Skin epidermis (tissue), 12 donors: ENCODE measurements around the gene ADCY7.
"Not testable (repeated sequence)": the region's sequence is repeated elsewhere in the genome, so short reads cannot be mapped to it uniquely, and the experiment has no call there.

Source experiments
- H3K27ac ChIP-seq, 21 experiments: fragments of 200-600 bp; sonication (generic) in 11 of 21; one replicate each; pipeline ENCODE4 v1.5.0; 2020; ENCODE audit warnings: mild to moderate bottlenecking in 3 of 21, inconsistent platforms in 2 of 21, moderate library complexity in 2 of 21
- H3K4me3 ChIP-seq, 7 experiments: fragments of 200-600 bp; sonication (generic) in 2 of 7; one replicate each; pipeline ENCODE4 v1.5.0; 2020; ENCODE audit warnings: inconsistent platforms in 2 of 7, mild to moderate bottlenecking in 2 of 7, moderate library complexity in 1 of 7

ADCY7 gene

DNA sequence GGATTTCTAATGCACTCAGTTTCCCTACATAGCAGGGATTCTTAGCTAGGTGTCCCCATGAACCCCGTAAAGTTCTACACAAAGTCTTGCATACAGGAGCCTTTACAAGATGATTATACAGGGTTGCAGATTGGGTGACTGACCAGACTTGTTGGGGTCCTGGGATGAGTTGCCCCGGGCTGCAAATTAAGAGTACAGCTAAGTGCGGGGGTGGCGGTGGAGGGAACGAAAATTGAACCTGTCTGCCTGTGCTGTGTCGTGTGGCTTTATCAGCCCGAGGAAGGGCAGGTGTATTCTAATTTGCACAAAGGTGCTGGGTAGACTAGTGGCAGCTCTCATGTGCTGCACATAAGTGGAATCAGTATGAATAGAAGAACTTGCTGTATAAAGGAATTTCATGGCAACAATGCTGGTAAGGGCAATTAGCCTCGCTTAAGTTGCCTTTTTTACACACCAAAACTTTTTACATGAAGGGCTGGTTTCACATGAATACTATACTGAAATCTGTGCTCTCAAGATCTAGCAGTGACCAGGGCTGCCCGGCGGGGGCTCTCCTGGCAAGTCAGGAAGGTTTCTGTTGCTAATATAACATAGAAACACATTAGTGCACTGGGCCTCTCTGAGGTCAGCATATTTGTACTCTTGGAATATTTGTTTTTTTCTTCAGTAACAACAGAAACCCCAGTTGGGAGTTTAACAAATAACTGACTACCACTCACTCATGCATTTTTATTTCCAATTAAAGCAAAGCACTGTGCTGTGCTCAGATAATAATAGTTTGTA is 50.7 kb downstream of the ADCY7 start:
- no peak overlapping the region for H3K4me3 ChIP-seq
- H3K27ac ChIP-seq: no peak overlapping the region

DNA sequence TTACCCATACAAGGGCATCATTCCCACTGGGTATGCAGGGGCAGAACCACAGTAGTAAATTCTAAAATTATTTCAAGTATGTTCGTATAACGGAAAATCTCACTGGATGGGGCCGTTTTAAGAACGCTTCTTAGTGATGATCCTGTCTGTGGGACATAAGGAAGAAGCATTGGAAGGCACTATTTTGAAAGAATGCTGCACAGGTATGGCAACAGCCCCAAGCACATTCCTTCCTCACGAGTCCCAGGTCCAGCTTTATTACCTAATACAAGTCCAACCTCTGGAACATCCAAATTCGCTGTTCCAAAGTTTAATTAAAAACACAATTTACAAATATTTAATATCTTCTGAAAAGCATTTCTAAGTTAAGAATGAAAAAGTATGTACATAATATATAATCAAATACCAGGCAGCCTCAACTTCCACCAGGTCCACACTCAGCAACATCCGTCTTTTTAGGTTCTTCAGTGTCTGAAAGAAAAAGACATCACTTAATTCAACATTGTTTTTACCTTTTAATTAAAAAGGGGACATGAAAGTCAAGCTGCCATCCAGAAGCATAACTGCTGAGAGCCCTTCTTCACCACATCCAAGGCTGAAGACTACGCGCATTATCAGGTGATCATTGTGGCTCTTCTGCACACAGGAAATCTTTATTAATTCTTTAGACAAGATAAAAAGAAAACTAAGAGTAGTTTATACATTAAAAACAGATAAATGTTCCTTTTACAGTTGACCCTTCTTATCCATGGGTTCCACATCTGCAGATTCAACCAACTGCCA is 52.6 kb downstream of the ADCY7 start:
- H3K4me3 ChIP-seq: no peak overlapping the region
- no peak overlapping the region for H3K27ac ChIP-seq

DNA sequence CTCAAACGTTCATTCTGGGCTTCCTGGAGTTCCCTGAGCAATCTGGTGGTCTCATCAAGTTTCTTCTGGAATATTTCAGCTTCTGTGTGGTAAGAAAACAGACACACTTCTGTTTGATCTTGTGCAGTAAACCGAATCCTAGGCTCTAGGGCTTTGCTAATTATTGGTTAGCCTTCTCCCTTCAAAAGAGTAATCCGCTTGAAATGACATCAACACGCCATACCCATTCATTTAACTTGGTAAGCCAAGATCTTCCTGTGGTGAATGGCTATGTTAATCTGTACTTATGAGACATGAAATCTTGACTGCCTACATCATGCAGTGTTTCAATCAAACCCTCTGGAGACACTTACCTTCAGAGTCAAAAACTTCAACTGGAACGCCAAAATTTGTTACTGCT is 54.0 kb downstream of the ADCY7 start:
- H3K4me3 ChIP-seq: no peak overlapping the region
- no peak overlapping the region for H3K27ac ChIP-seq

DNA sequence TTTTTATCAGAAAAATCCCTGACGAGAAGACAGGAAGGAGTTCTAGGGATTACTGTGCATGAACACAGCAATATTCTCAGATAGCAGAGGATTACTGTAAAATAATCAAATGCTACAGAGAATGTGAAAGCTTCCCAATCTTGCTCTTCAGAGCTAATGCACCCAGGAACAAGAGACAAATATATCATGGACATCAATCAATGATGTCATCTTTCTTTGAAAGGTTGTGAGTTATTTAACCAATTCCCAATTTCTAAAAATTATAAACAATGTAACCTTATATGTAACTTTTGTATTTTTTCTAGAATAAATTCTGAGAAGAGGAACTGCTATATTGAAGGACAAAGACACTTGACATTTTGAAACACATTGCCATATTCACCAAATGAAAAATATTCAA is 56.0 kb downstream of the ADCY7 start:
- no peak overlapping the region for H3K4me3 ChIP-seq
- H3K27ac ChIP-seq: no peak overlapping the region

DNA sequence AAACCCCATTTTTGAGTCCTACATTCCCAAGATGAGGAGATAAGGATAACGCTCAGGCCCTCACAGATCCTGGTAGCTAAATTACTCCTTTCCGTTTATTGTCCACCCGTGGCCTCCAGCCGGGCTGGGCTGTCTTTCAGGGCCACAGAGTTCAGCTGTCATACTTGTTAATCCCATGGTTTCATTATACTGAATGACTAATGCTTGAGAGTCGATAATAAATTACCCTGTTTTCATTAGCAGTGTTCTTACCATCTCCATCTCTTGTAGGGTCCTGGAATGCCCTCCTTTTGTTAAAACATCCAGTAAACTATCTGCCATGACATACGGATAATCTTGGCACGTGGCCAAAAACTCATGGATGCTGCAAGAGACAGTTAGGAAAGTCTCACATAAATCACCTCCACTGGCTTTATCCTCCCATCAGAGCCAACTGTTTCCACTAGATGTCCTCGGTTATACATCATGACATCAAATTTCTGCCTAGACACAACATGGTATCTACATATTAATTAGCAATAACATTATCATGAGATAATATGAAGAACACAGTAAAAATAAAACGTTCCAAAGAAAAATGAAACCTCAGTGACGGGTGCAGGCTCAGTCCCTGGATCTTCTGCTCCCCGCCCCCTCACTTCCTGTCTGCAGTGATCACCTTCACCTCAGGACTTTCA is 57.1 kb downstream of the ADCY7 start:
- no peak overlapping the region for H3K4me3 ChIP-seq
- H3K27ac ChIP-seq: peak overlapping the region in 5 of 21 experiments; percentile 2 to 60 (median 13)

DNA sequence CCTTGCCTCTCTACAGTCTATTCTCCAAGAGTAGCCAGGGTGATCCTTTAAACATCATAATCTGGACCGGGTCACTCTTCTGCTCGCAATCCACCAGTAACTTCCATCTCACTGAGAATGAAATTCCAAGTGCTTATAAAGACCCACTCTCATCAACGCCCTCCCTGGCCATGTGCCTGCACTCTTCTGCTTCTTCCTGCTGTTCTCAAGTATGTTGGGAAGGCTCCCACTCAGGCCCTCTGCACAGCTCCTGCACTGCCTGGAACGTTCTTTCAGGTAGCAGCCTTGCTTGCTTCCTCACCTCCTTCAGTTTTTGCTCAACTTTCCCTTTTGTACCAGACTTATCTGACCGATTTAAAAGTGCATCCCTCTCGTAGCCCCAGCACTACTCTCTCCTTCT is 58.0 kb downstream of the ADCY7 start:
- Histone ChIP-seq H3K27ac (peak overlapping the region in 3 of 21 experiments; percentile 0 to 4 (median 2)), H3K4me3 (no peak overlapping the region)

DNA sequence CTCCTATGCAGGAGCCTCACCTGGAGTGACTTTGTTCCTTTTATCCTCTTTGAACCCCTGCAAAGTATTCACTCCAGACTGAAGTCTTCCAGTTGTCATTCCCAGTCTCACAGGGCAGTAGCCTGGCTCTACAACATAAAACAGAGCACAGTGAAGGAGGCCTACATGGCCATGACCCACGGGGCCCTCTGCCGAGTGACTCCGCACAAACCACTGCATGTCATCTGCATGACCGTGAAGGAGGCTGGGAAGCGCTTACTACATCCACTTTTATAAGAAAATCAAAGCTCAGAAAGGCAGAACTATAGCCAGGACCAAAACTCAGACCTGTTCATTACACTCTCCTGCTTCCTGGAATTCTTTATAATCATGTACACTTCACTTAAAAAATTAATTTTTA is 59.9 kb downstream of the ADCY7 start:
- no peak overlapping the region for H3K4me3 ChIP-seq
- no peak overlapping the region for H3K27ac ChIP-seq

DNA sequence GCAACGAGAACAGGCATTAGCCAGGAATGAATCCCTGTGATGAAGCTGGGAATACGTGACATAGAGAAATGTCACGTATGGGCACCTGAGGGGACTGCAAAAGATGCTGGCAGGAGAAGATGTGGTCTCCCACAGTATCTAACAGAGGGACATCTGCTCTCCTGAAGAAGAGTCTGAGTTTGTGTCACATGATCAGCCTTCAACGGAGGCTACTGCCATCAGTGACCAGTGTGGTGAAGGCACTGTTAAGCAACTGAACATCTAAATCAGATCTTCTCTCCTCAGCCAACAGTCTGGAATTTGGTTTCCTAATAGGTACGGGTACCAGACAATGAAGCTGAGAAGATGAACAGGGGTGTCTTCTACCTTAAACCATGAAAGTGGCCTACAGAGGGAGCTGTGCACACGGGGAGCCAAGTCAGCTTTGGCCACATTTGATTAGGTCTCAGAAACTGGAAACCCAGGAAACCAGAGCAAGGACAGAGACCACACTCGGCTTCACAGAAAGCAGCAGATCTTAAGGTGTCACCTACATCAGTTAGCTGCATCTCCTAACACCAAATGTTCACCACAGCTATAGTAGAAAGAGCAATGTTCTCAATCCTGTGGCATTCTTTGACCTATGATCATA is 60.6 kb downstream of the ADCY7 start:
- peak overlapping the region in 4 of 21 experiments; percentile 0 to 31 (median 11) for H3K27ac ChIP-seq
- no peak overlapping the region for H3K4me3 ChIP-seq

DNA sequence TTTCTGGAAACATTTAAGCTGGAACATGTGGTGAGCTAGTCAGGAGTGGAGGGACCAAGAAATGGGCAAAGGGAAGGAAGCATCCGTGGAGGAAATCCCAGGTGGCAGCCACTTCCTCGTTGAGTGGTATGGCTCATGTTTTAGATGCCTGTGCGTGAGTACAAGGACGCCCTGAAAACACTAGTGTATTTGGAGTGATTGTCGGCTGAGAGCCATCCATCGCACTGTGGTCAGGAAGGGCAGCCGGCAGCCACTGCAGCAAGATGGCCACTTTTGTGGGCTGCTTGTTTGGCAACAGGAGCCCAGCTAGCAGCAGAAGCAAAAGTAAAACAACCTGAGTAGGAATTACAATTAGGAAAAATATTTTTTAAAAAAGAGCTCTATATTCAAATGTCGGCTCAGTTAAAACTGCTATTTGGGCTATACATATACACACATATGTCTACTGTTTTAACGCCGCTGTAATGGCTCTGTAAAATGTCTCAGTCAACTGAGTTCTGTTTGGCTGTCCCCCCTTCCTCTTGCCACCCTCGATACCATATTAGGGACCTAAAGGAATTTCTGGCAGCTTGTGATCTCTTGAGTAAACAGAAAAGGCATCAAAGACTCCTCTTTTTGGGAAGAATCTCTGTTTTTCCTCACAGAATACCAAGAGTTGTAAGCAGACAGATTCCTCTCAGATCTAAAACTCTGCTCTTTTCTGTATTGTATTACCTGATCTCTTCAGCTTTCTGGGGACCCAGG is 63.3 kb downstream of the ADCY7 start:
- Histone ChIP-seq H3K4me3 (no peak overlapping the region), H3K27ac (peak overlapping the region in 2 of 21 experiments; percentile 25 to 31)

DNA sequence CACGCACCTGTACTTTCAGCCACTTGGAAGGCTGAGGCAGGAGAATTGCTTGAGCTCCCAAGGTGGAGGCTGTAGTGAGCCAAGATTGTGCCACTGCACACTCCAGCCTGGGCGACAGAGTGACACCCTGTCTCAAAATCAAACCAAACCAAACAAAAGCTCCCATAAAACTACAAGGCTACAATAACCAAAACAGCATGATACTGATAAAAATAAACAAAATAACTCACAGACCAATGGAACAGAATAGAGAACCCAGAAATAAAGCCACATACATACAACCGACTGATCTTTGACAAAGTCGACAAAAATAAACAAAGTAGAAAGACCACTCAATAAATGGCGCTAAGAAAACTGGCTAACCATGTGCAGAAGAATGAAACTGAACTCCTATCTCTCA is 65.2 kb downstream of the ADCY7 start:
- H3K27ac ChIP-seq: no peak overlapping the region
- H3K4me3 ChIP-seq: no peak overlapping the region

DNA sequence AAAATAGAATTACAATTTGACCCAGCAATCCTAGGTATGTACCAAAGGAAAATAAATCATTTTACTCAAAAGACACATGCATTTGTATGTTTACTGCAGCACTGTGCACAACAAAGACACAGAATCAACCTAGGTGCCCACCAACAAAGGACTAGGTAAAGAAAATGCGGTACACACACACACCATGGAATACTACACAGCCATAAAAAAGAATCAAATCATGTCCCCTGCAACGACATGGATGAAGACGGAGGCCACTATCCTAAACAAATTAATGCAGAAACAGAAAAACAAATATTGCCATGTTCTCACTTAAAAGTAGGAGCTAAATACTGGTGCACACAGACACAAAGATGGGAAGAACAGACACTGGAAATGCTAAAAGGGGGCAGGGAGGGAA is 66.2 kb downstream of the ADCY7 start:
- Histone ChIP-seq H3K4me3 (no peak overlapping the region), H3K27ac (no peak overlapping the region)

DNA sequence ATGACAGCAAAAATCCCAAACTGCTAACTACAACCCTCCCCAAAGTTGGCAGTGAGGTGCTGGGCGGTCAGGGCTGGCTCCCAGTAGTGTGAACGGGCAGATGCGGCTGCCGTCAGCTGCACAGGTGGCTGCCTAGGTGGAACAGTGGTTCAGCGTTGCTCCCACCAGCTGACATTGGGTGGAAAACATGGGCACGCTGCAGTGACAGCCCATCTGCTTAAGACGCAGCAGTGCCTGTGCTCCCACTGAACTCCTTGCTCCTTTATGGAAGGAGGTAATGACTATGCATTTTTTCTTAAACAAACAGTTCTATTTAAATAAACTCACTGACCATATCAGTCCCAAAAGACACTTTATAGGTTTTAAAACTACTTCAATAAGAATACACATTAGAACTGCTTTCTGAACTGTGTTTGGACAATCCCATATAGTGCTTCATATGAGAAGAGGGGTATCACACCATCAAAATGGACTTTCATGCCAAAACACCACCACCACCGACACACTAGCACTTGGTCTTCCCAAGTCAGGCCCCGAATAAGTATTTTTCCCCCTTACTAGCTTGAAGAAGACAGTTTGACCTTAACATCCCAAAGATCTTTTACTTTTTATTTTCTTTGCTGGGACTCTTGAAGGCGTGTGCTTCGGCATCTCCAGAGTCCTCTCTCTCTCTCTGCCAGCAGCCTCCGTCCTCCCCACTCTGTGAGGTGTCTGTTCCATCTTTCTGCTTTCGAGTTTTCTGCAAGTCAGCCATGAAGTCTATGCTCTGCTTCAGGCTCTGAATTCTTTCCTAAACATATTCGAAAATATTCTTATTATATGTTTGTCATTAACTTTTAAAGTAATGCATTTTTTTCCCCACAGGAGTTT is 68.0 kb downstream of the ADCY7 start:
- no peak overlapping the region for H3K4me3 ChIP-seq
- H3K27ac ChIP-seq: no peak overlapping the region

DNA sequence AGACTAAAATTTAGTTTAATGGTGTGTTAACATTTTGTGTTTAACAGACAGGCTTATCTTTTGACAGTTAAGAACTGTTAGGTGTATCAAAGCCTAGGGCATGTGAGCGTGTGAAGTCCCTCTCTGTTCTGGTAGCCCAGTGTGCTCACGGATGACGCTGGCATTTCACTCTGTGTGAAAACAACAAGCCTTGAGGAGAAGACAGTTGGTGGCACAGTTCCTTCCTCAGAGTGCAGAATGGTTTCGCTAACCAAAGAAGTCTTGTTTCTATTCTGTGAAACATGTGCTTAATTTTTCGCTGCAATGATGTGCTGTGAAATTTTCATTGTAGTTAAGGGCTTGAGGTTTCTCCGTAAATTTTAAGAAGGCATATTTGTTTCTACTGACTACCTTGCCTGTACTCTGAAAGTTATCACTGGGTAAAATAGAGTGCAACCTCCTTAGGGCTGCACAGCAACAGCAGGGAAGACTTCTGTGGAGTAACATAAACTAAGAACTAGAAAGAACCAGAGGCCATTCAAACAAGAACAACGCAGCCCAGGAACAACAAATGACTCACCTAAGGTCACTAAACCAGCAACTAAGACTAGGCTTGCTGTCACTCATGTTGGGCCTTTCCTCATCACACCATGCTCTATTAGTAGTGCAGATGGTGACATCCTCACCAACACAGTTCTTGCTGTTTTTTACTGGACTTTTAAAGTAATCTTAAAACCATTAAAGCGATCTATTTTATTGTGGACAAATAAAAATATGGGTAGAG is 69.0 kb downstream of the ADCY7 start:
- Histone ChIP-seq H3K4me3 (no peak overlapping the region), H3K27ac (peak overlapping the region in 1 of 21 experiments; percentile 7)

DNA sequence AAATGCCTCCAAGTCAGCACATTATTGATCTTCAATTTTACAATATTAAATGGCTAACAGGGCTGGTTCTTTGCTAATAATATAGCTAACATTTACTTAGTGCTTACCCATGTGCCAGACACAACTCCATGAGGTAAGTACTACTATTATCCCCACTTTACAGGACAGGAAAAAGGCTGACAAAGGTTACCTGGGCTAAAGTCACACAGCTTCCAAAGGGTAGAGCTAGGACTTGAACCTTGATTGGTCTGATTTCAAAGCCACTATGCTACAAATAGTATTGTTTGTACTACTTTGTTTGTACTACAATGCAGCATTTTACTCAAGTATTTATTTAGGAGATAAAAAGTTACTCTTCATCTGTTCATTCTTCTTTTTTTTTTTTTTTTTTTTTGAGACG is 70.5 kb downstream of the ADCY7 start:
- no peak overlapping the region for H3K4me3 ChIP-seq
- H3K27ac ChIP-seq: no peak overlapping the region

DNA sequence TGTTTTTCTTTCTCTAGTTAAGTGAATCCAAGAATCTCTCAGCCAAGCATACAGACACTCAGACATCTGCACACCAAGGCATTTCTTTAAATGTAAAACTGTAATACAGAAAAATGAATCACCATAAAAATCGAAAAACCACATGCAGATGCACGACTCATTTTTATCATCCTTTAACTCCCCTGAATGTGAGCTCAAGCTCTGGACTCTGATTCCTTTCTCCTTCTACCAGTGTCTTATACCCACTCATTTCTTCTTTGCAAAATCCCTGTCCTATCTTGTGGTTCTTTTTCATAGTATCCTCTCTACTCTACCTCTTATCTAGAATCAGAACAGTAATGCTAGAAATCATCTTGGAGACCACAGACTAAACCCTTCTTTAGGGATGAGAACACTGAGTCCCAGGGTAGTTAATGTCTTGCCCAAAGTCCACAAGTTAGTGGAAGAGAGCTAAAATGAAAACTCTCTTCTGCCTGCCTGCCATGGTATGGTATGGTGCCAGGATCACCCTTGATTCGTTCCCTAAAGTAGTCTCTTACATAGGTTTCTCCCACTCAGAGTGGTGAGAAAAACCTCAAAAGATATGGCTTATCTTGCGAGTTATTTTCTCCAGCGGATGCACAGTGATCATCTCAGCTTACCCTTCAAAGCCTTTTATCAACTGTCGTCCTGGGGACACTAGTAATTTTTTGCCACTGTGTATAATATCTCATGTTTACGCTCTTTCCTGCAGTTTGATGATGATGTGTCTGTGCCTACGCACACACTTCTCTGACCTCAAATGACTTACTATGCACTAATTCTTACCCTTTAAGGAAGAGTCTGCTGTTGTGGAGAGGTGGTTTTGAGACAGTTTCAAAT is 72.2 kb downstream of the ADCY7 start:
- peak overlapping the region in 6 of 21 experiments; percentile 0 to 68 (median 46) for H3K27ac ChIP-seq
- no peak overlapping the region for H3K4me3 ChIP-seq

DNA sequence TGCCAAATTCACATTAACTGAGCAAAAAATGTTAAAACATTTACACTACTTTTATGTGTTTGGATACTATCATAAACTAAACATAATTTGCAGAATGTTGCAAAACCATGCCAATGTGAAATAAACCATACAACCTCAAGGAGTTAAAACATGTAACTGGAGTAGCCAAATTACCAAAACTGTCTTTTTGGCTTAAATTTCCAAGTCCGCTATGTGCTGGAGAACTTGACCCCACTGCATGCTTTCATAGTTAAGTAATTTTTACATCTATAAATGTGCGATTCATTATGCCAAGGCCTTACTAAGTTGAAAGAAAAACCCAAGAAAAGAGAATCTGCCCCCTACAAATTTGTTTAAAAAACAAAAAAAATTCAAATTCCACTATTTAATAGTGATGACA is 74.2 kb downstream of the ADCY7 start:
- H3K27ac ChIP-seq: peak overlapping the region in 3 of 21 experiments; percentile 10 to 57 (median 18)
- no peak overlapping the region for H3K4me3 ChIP-seq

DNA sequence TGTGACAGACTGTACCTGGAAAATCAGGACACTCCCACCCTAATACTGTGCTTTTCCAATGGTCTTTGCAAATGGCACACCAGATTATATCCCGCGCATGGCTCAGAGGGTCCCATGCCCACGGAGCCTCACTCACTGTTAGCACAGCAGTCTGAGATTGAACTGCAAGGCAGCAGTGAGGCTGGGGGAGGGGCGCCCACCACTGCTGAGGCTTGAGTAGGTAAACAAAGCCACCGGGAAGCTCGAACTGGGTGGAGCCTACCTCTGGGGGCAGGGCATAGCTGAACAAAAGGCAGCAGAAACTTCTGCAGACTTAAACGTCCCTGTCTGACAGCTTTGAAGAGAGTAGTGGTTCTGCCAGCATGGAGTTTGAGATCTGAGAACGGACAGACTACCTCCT is 77.2 kb downstream of the ADCY7 start:
- peak overlapping the region in 1 of 21 experiments; percentile 13 for H3K27ac ChIP-seq

More for the DNA sequence above, 77.2 kb downstream of the ADCY7 start:
- H3K4me3 ChIP-seq: not testable (repeated sequence)
